BLaER1 treated with 17β-estradiol and CSF1 and Interleukin-3, amounts not matched to agents 10 nM and 100 nM (cell line): ENCODE results near the gene TRIM46.
A peak's percentile ranks its signal among the peaks of the same experiment; 100 is the strongest.

Source experiments
- H3K27ac ChIP-seq, 11 experiments: shearing (Covaris generic); formaldehyde crosslinking; 2 replicates each; pipeline ENCODE4 v1.8.1; 2022
- H3K27me3 ChIP-seq, 11 experiments: shearing (Covaris generic); formaldehyde crosslinking; 2 replicates each; pipeline ENCODE4 v1.8.1; 2022
- H3K36me3 ChIP-seq, 11 experiments: shearing (Covaris generic); formaldehyde crosslinking; 2 replicates each; pipeline ENCODE4 v1.8.1; 2022
- H3K4me1 ChIP-seq, 10 experiments: shearing (Covaris generic); formaldehyde crosslinking; 2 replicates each; pipeline ENCODE4 v1.8.1; 2022
- H3K4me2 ChIP-seq, 11 experiments: shearing (Covaris generic); formaldehyde crosslinking; 2 replicates each; pipeline ENCODE4 v1.8.1; 2022
- H3K4me3 ChIP-seq, 10 experiments: shearing (Covaris generic); formaldehyde crosslinking; 2 replicates each; pipeline ENCODE4 v1.8.1; 2022
- H3K9ac ChIP-seq, 11 experiments: shearing (Covaris generic); formaldehyde crosslinking; 2 replicates each; pipeline ENCODE4 v1.8.1; 2022
- H3K9me3 ChIP-seq, 11 experiments: shearing (Covaris generic); formaldehyde crosslinking; replicated peaks in 1 of 11; 2 replicates each; pipeline ENCODE4 v1.8.1; 2022
- H4K20me1 ChIP-seq, 11 experiments: shearing (Covaris generic); formaldehyde crosslinking; 2 replicates each; pipeline ENCODE4 v1.8.1; 2022
- Cebpa-rat ChIP-seq, 11 experiments: shearing (Covaris generic); IDR thresholded peaks; 2 replicates each; pipeline ENCODE4 v1.8.1; 2022

Gene TRIM46

GRCh38 chr1:155199792-155200191 lies 26.1 kb downstream of the TRIM46 start:
- Histone ChIP-seq H3K4me2 (no peak overlapping the region), H3K9me3 (no peaks in the 10 kb centered on the region), H4K20me1 (no peaks in the 10 kb centered on the region), H3K27me3 (no peaks in the 10 kb centered on the region), H3K36me3 (peaks cover 0 to 36% (median 21%) of the 10 kb centered on the region in 11 experiments; a peak in 12 of 22 replicates), H3K4me3 (no peak overlapping the region), H3K9ac (no peak overlapping the region), H3K4me1 (peaks cover 5 to 16% (median 12%) of the 10 kb centered on the region in 10 experiments; a peak in 16 of 20 replicates), H3K27ac (no peak overlapping the region)
- no peak for TF ChIP-seq Cebpa-rat (IDR thresholded peaks at IDR 0.05)

- no peak overlapping the region for H3K9ac ChIP-seq
- H3K4me1 ChIP-seq, result peaks cover under 1 to 10% (median 5%) of the 10 kb centered on the region in 10 experiments; a peak in 16 of 20 replicates
- no peak overlapping the region for H3K27ac ChIP-seq
- no peaks in the 10 kb centered on the region for H3K27me3 ChIP-seq
- no peak for TF ChIP-seq Cebpa-rat (IDR thresholded peaks at IDR 0.05)
- H3K4me3 ChIP-seq, result no peak overlapping the region
- no peak overlapping the region for H3K4me2 ChIP-seq
- no peaks in the 10 kb centered on the region for H4K20me1 ChIP-seq
- peaks cover 0 to 36% (median 21%) of the 10 kb centered on the region in 11 experiments; a peak in 12 of 22 replicates for H3K36me3 ChIP-seq
- H3K9me3 ChIP-seq, result no peaks in the 10 kb centered on the region
These were observed 27.3 kb downstream of the TRIM46 start for GRCh38 chr1:155200920-155201319.

- no peaks in the 10 kb centered on the region for H3K9me3 ChIP-seq
- H3K9ac ChIP-seq, result no peak overlapping the region
- no peaks in the 10 kb centered on the region for H3K27me3 ChIP-seq
- peaks cover 8 to 16% (median 15%) of the 10 kb centered on the region in 10 experiments for H3K4me1 ChIP-seq
- H3K4me2 ChIP-seq, result no peak overlapping the region
- H3K27ac ChIP-seq, result no peak overlapping the region
- no peaks in the 10 kb centered on the region for H4K20me1 ChIP-seq
- no peak for TF ChIP-seq Cebpa-rat (IDR thresholded peaks at IDR 0.05)
- no peak overlapping the region for H3K4me3 ChIP-seq
- peaks cover 0 to 30% (median 14%) of the 10 kb centered on the region in 11 experiments; a peak in 12 of 22 replicates for H3K36me3 ChIP-seq
These were observed 28.5 kb downstream of the TRIM46 start for GRCh38 chr1:155202198-155202597.

GRCh38 chr1:155202731-155203515 lies 29.3 kb downstream of the TRIM46 start:
- H3K27ac ChIP-seq, result no peak overlapping the region
- H3K9me3 ChIP-seq, result no peaks in the 10 kb centered on the region
- H3K4me1 ChIP-seq, result peaks cover 16 to 23% (median 22%) of the 10 kb centered on the region in 10 experiments
- no peak overlapping the region for H3K4me3 ChIP-seq
- H3K4me2 ChIP-seq, result no peak overlapping the region
- TF ChIP-seq Cebpa-rat (IDR thresholded peaks at IDR 0.05), result no peak
- no peaks in the 10 kb centered on the region for H4K20me1 ChIP-seq
- peaks cover 0 to 22% (median 8%) of the 10 kb centered on the region in 11 experiments; a peak in 9 of 22 replicates for H3K36me3 ChIP-seq
- H3K9ac ChIP-seq, result peak overlapping the region in 2 of 11 experiments; percentile 0 to 9; a peak in 1 of 22 replicates
- H3K27me3 ChIP-seq, result no peaks in the 10 kb centered on the region

DNA sequence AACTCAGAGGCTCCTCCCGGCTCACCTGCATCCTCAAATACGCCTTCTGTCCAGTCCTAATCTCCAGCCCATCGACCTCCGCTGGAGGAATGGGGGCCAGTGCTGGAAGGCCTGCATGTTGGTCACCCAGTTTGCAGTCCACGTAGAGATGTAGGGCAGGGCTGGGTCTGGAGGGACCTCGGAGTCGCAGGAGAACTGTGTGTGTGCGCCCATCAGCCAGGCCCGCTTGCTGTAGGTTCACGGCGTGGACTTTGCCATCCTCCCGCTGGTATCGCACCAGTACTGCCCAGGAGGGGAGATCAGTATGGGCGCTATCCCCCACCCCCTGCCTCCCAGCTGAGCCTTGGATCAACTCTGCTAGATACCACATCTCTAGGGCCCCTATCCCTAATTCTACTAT lies 31.4 kb downstream of the TRIM46 start:
- H3K27me3 ChIP-seq, result no peaks in the 10 kb centered on the region
- H3K9me3 ChIP-seq, result no peaks in the 10 kb centered on the region
- H3K27ac ChIP-seq, result no peak overlapping the region
- peaks cover 28 to 37% (median 35%) of the 10 kb centered on the region in 10 experiments for H3K4me1 ChIP-seq
- H3K9ac ChIP-seq, result peak overlapping the region in 3 of 11 experiments; percentile 16 to 38 (median 24); a peak in 2 of 22 replicates
- no peaks in the 10 kb centered on the region for H4K20me1 ChIP-seq
- H3K4me3 ChIP-seq, result no peak overlapping the region
- no peak overlapping the region for H3K4me2 ChIP-seq
- peaks cover 0 to 15% (median 0%) of the 10 kb centered on the region in 11 experiments; a peak in 3 of 22 replicates for H3K36me3 ChIP-seq
- no peak for TF ChIP-seq Cebpa-rat (IDR thresholded peaks at IDR 0.05)

DNA sequence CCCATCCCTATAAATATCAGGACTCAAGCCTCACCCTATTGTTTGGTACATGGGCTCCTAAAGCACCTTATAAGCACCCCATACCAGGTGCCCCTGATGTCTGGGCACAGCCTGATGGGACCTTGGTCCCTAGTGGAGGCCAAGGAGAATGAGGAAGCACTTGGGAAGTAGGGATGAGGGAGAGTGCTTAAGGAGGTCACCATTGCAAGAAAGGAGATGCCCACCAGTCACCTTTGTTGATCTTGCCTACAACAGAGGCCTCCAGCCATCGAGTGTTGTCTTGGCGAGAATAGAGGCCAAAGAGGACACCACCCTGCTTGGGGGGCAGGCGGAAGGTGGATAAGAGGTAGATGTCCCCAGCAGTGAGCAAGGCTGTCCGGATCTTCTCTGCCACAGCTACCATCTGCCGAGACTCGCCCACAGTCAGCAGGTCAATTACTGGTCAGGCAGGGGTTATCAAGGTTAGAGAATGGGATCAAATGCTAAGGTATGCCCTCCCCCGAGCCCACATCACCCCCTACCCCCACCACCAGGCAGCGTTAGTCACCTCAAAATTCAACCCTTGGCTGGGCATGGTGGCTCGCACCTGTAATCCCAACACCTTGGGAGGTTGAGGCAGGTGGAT lies 32.4 kb downstream of the TRIM46 start:
- H3K9me3 ChIP-seq, result no peaks in the 10 kb centered on the region
- peaks cover 0 to 18% (median 3%) of the 10 kb centered on the region in 11 experiments; a peak in 6 of 22 replicates for H3K36me3 ChIP-seq
- peak overlapping the region in 6 of 11 experiments; percentile 22 to 93 (median 30); a peak in 5 of 22 replicates for H3K9ac ChIP-seq
- TF ChIP-seq Cebpa-rat (IDR thresholded peaks at IDR 0.05), result no peak
- H4K20me1 ChIP-seq, result no peaks in the 10 kb centered on the region
- peaks cover 36 to 46% (median 42%) of the 10 kb centered on the region in 10 experiments for H3K4me1 ChIP-seq
- H3K27ac ChIP-seq, result peak overlapping the region in 1 of 11 experiments; percentile 4; a peak in 1 of 22 replicates
- no peak overlapping the region for H3K4me3 ChIP-seq
- H3K4me2 ChIP-seq, result peak overlapping the region in 7 of 11 experiments; percentile 89 to 98 (median 95); a peak in 12 of 22 replicates
- no peaks in the 10 kb centered on the region for H3K27me3 ChIP-seq

GRCh38 chr1:155206891-155207805 lies 33.5 kb downstream of the TRIM46 start:
- Histone ChIP-seq H3K27me3 (no peaks in the 10 kb centered on the region), H3K27ac (peak overlapping the region; percentile 89 to 100 (median 97); a peak in 21 of 22 replicates), H3K4me3 (peak overlapping the region in 9 of 10 experiments; percentile 76 to 97 (median 93); a peak in 16 of 20 replicates), H3K9ac (peak overlapping the region; percentile 88 to 100 (median 94); a peak in 21 of 22 replicates), H3K4me1 (peaks cover 36 to 48% (median 42%) of the 10 kb centered on the region in 10 experiments), H3K36me3 (peaks cover 0 to 20% (median 10%) of the 10 kb centered on the region in 11 experiments; a peak in 13 of 22 replicates), H4K20me1 (no peaks in the 10 kb centered on the region), H3K9me3 (no peaks in the 10 kb centered on the region), H3K4me2 (peak overlapping the region; percentile 83 to 98 (median 94))
- no peak for TF ChIP-seq Cebpa-rat (IDR thresholded peaks at IDR 0.05)

DNA sequence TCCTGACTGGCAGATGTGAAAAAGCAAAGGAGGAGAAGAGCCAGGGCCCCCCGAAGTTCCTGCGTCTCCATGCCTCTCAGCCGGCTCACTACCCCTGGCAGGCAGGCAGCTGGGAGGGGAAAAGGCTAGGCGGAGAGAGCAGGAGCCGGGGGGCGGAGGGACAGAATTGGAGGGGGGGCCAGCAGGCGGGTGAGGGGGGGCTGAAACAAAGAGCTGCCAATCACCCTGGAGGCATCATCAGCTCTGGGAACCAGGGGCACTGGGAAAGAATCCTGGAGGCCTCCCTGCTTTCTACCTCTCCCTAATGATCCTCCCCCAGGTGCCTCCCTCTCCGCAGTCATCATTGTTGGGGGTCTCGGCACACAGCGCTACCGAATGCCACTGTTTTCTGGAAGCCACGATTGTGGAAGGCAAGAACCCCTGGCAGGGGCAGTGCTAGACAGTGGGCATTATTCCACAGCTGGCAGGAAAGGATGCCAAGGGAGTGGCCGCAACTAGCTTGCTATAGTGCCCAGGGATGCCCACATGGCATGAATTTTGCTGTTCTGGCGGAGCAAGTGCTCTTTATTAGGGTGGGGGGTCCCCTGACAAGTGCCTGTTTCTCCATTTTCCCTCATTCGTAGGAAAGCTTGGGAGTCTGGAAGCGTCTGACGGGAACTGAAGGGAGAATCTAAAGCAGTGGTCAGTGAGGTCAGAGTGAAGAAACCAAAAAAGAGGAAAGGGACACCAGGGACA lies 34.3 kb downstream of the TRIM46 start, which contains the start of gene THBS3:
Gene THBS3, minus strand, starts transcription at position 92 of the 735 bp plus-strand sequence. Its CDS starts 21 bp downstream, at position 71.
- Histone ChIP-seq H3K27ac (peak within 1 kb of the TSS; percentile 89 to 100 (median 97)), H3K4me3 (peak within 1 kb of the TSS; percentile 76 to 97 (median 91)), H3K9me3 (no peaks in the 10 kb centered on the region), H3K9ac (peak within 1 kb of the TSS; percentile 88 to 100 (median 94)), H3K36me3 (peaks cover 0 to 22% (median 11%) of the 10 kb centered on the region in 11 experiments; a peak in 13 of 22 replicates), H3K4me1 (peaks cover 36 to 48% (median 42%) of the 10 kb centered on the region in 10 experiments), H3K27me3 (no peaks in the 10 kb centered on the region), H3K4me2 (peak within 1 kb of the TSS; percentile 83 to 98 (median 94)), H4K20me1 (no peaks in the 10 kb centered on the region)
- no peak for TF ChIP-seq Cebpa-rat (IDR thresholded peaks at IDR 0.05)
